GM12878 (cell line): ENCODE data around the gene ZNF732. TPM values are rescaled to one million over a fixed set of nuclear protein-coding genes. Genes with fewer than 3 reads are reported as not detected.

ENCODE experiments used
- ATAC-seq: fragments of 200-7000 bp; cut with Tn5 transposase; 3 replicates; pipeline ENCODE4 v1.9.1; 2020; ENCODE audit warnings: mild to moderate bottlenecking, moderate library complexity
- BruUV-seq: library from RNA; stranded (reverse); fragments of 400-500 nt; replicated peaks from 2 replicates; lab custom pipeline; 2021; lab: Mats Ljungman, UMichigan
- CTCF ChIA-PET: fragments of 300-600 bp; sonication (Branson Sonifier 250); formaldehyde crosslinking; extraction: SDS; loops from one replicate; lab custom pipeline; 2021; ENCODE audit warnings: inconsistent platforms; lab: Yijun Ruan, JAX
- POLR2A ChIA-PET: fragments of 350-600 bp; formaldehyde crosslinking; extraction: SDS; loops from one replicate; lab custom pipeline; 2021; ENCODE audit warnings: inconsistent platforms; lab: Charles Lee
- RAD21 ChIA-PET: fragments of 300-600 bp; sonication (Branson Sonifier 250); formaldehyde crosslinking; loops from one replicate; lab custom pipeline; 2023; ENCODE audit warnings: antibody characterized with exemption; ENCODE audit not compliant: unreplicated experiment; lab: Charles Lee
- SMC1A ChIA-PET: fragments of 300-600 bp; sonication (Branson Sonifier 250); formaldehyde crosslinking; loops from one replicate; lab custom pipeline; 2023; ENCODE audit not compliant: unreplicated experiment, uncharacterized antibody; lab: Charles Lee
- DNase-seq: peaks from one replicate; pipeline ENCODE4 v3.0.0-alpha.2; 2011; ENCODE audit warnings: low read depth, low spot score
- FAIRE-seq: peaks from 3 replicates; lab custom pipeline; 2011; peaks lifted over from hg19 to GRCh38; lab: Jason Lieb, UNC
- H2AFZ ChIP-seq: 2 replicates; pipeline ENCODE4 v1.6.0; 2011; ENCODE audit warnings: low read depth, low read length, control low read depth; ENCODE audit not compliant: control insufficient read depth
- H3K27ac ChIP-seq: 2 replicates; pipeline ENCODE4 v1.5.1; 2011; ENCODE audit warnings: control low read depth; ENCODE audit not compliant: control insufficient read depth, insufficient read depth
- H3K27me3 ChIP-seq, 2 experiments: replicated peaks in 1 of 2; 2 replicates each; pipeline versions ENCODE4 v1.6.0 to v1.6.1; 2011; ENCODE audit warnings: low read length in 1 of 2; ENCODE audit not compliant: control insufficient read depth in 2 of 2, insufficient read depth in 2 of 2
- H3K36me3 ChIP-seq, 2 experiments: 2 replicates each; pipeline ENCODE4 v1.5.1; 2011; ENCODE audit warnings: low read length in 1 of 2; ENCODE audit not compliant: control insufficient read depth in 2 of 2, insufficient read depth in 2 of 2
- H3K4me1 ChIP-seq: 2 replicates; pipeline ENCODE4 v1.6.1; 2011; ENCODE audit warnings: mild to moderate bottlenecking, low read length, moderate library complexity, mixed read lengths; ENCODE audit not compliant: control insufficient read depth, insufficient read depth
- H3K4me2 ChIP-seq: 2 replicates; pipeline ENCODE4 v1.6.0; 2011; ENCODE audit warnings: control low read depth; ENCODE audit not compliant: control insufficient read depth, insufficient read depth
- H3K4me3 ChIP-seq: fragments of 200-600 bp; sonication (generic); 2 replicates; pipeline ENCODE4 v1.5.1; 2016
- H3K79me2 ChIP-seq: 2 replicates; pipeline ENCODE4 v1.6.0; 2011; ENCODE audit warnings: low read length; ENCODE audit not compliant: control insufficient read depth, insufficient read depth
- H3K9ac ChIP-seq: 2 replicates; pipeline ENCODE4 v1.8.0; 2011; ENCODE audit warnings: low read length, control low read depth, mixed read lengths; ENCODE audit not compliant: control insufficient read depth, insufficient read depth
- H3K9me3 ChIP-seq: replicated peaks from 3 replicates; pipeline ENCODE4 v1.5.1; 2011; ENCODE audit warnings: mild to moderate bottlenecking, low read length; ENCODE audit not compliant: control insufficient read depth, insufficient read depth
- H4K20me1 ChIP-seq: 2 replicates; pipeline ENCODE4 v1.6.0; 2011; ENCODE audit not compliant: control insufficient read depth, insufficient read depth
- CEBPZ ChIP-seq: fragments of 150-350 bp; IDR thresholded peaks from 2 replicates; pipeline ENCODE4 v1.6.1; 2016; ENCODE audit warnings: low read depth, low read length
- EGR1 ChIP-seq, 2 experiments: IDR thresholded peaks; 1 replicate in 1 of 2; 2 replicates in 1 of 2; pipeline ENCODE4 v1.6.1; 2011 to 2012; ENCODE audit warnings: low read depth in 2 of 2, low read length in 2 of 2, borderline replicate concordance in 1 of 2, mild to moderate bottlenecking in 1 of 2, moderate library complexity in 1 of 2
- IKZF1 ChIP-seq: fragments of 450-650 bp; conservative IDR thresholded peaks from 2 replicates; pipeline ENCODE4 v1.6.1; 2017; ENCODE audit warnings: antibody characterized with exemption, mild to moderate bottlenecking
- PAX5 ChIP-seq: IDR thresholded peaks from 2 replicates; pipeline ENCODE4 v1.6.1; 2011; ENCODE audit warnings: low read depth, low read length, borderline replicate concordance
- PAX8 ChIP-seq: fragments of 450-650 bp; IDR thresholded peaks from 2 replicates; pipeline ENCODE4 v1.6.1; 2017; ENCODE audit warnings: mild to moderate bottlenecking, moderate library complexity
- POU2F2 ChIP-seq: IDR thresholded peaks from 3 replicates; pipeline ENCODE4 v1.6.1; 2011; ENCODE audit warnings: low read depth, mild to moderate bottlenecking, low read length, borderline replicate concordance
- WGBS: methylation state at CpG from one replicate; pipeline ENCODE4 v1.1.6; 2016; ENCODE audit warnings: low lambda C conversion rate; ENCODE audit not compliant: insufficient replicate concordance, insufficient coverage; ENCODE audit errors: missing lambda C conversion rate; 5-methylcytosine and 5-hydroxymethylcytosine counted together
- in situ Hi-C: fragments of 300-500 bp; cut with MboI; formaldehyde crosslinking; loops from 9 replicates; pipeline ENCODE4 v1.14.3; 2018; ENCODE audit warnings: mixed read lengths
- intact Hi-C: fragments of 100-400 bp; cut with micrococcal nuclease; formaldehyde crosslinking; loops from one replicate; pipeline ENCODE4 v1.14.2; 2022; ENCODE audit not compliant: unreplicated experiment
- microRNA counts: library from miRNA; unstranded; fragments of <30 nt; microRNA quantifications from one replicate; lab custom pipeline; 2016
- microRNA-seq: library from miRNA; unstranded; fragments of <30 nt; microRNA quantifications from one replicate; pipeline ENCODE4, GENCODE V29; 2018
- polyA plus RNA-seq, 11 experiments: library from polyadenylated mRNA; depleted of rRNA in 4 of 11; unstranded in 6 of 11; stranded (reverse) in 5 of 11; fragments of >200 nt; fragmentation: Nextera tagmentation in 4 of 11; fragmentation: Illumina TruSeq in 1 of 11; extraction: Ambion mirVana in 4 of 11; extraction: Trizol in 1 of 11; gene quantifications; 1 replicate in 1 of 11; 2 replicates in 10 of 11; pipeline versions ENCODE4 v1.2.1 to v1.2.3, GENCODE V29; 2011 to 2016; ENCODE audit warnings: inconsistent platforms in 2 of 11, missing spikeins in 2 of 11, low read depth in 1 of 11
- small RNA-seq: library from RNA; depleted of rRNA; stranded (forward); fragments of <200 nt; gene quantifications from one replicate; pipeline ENCODE3, GENCODE V24; 2014
- total RNA-seq, 4 experiments: library from RNA; depleted of rRNA in 3 of 4; stranded (reverse); fragments of >200 nt in 3 of 4; fragmentation: Illumina TruSeq in 1 of 4; extraction: Trizol in 1 of 4; gene quantifications; 2 replicates each; pipeline versions ENCODE4 v1.2.1 to v1.2.3, GENCODE V29; 2013 to 2021

The ZNF732 gene
- total and polyA plus RNA-seq, 10 of the 15 experiments (the other 5 are each of a cell fraction or from before 2014, with no cell fraction given): not detected

GRCh38 chr4:223913-224497 is 81.3 kb downstream of the ZNF732 start:
- TF ChIP-seq CEBPZ: no peak
- no peak for TF ChIP-seq PAX8
- no peak for TF ChIP-seq PAX5
- TF ChIP-seq POU2F2: no peak
- TF ChIP-seq EGR1 (IDR thresholded peaks at IDR 0.05; ENCODE audit: borderline replicate concordance in 1 of 2, low read depth in 2 of 2, low read length in 2 of 2): no peak
- TF ChIP-seq IKZF1: no peak
- Histone ChIP-seq H3K79me2 (no peaks in the 10 kb centered on the region), H3K27me3 (no peaks in the 10 kb centered on the region), H3K9ac (no peak overlapping the region), H3K4me2 (no peak overlapping the region), H3K9me3 (no peaks in the 10 kb centered on the region; the same call in 2 of the 3 replicates), H3K4me3 (no peak overlapping the region), H3K27ac (no peak overlapping the region), H3K4me1 (no peaks in the 10 kb centered on the region), H2AFZ (no peak overlapping the region), H4K20me1 (no peaks in the 10 kb centered on the region), H3K36me3 (no peaks in the 10 kb centered on the region)
- DNase-seq (no peak), ATAC-seq (no peak), FAIRE-seq (no peak)
- BruUV-seq: no TSS peak
- 100% methylated on average over 1 of the region's 1 CpG for WGBS
- CTCF ChIA-PET: no interaction called here
- intact Hi-C loops: no loop called here
- POLR2A ChIA-PET: no interaction called here
- RAD21 ChIA-PET: no interaction called here
- SMC1A ChIA-PET: no interaction called here
- in situ Hi-C loops: no loop called here

MicroRNAs within 50 kb of the gene (microRNA counts, 767-probe panel; counts per million panel counts)
- 55.3 counts per million for microRNA hsa-miR-571 (lab: Ali Mortazavi, UCI)

Small RNAs within 50 kb of the gene (microRNA-seq; reads per million reads assigned to microRNA genes)
- not detected for gene MIR571

Small RNAs within 50 kb of the gene (small RNA-seq; reads per million reads assigned to genes)
- gene AC079140.2: not detected
- gene MIR571: not detected

Other genes with a start within 250 kb of the ZNF732 start
- gene ZNF718, start 181.0 kb downstream of the ZNF732 start, total RNA-seq (2014; rRNA removed): 5.4 and 7.7 TPM in 2 replicates
- 7.0 and 7.6 TPM in 2 replicates for gene ZNF718, start 181.0 kb downstream of the ZNF732 start, total RNA-seq (2014; rRNA removed; fragmentation: Illumina TruSeq; extraction: Trizol)
- gene ZNF718, start 181.0 kb downstream of the ZNF732 start, total RNA-seq (2021): 5.2 and 5.3 TPM in 2 replicates
- gene ZNF718, start 181.0 kb downstream of the ZNF732 start, polyA plus RNA-seq (2011; rRNA removed): 3.6 and 4.6 TPM in 2 replicates
- gene ZNF718, start 181.0 kb downstream of the ZNF732 start, polyA plus RNA-seq (2014; fragmentation: Illumina TruSeq; extraction: Trizol): 3.4 and 5.0 TPM in 2 replicates
- gene ZNF718, start 181.0 kb downstream of the ZNF732 start, polyA plus RNA-seq (2014; fragmentation: Nextera tagmentation; extraction: Ambion mirVana): 1 to 10 TPM; 1.1 to 1.7 TPM
- 2.9 and 3.4 TPM in 2 replicates for gene ZNF718, start 181.0 kb downstream of the ZNF732 start, polyA plus RNA-seq (2014; rRNA removed)
- 1 to 10 TPM; 4.3 to 4.5 TPM for gene ZNF718, start 181.0 kb downstream of the ZNF732 start, polyA plus RNA-seq (2016; fragmentation: Nextera tagmentation; extraction: Ambion mirVana)
- 16.5 and 22.9 TPM in 2 replicates for gene ZNF141, start 32.3 kb upstream of the ZNF732 start, total RNA-seq (2014; rRNA removed)
- gene ZNF141, start 32.3 kb upstream of the ZNF732 start, total RNA-seq (2014; rRNA removed; fragmentation: Illumina TruSeq; extraction: Trizol): 25.1 and 25.2 TPM in 2 replicates
- gene ZNF141, start 32.3 kb upstream of the ZNF732 start, total RNA-seq (2021): 16.0 and 16.7 TPM in 2 replicates
- gene ZNF141, start 32.3 kb upstream of the ZNF732 start, polyA plus RNA-seq (2011; rRNA removed): 6.1 and 10.2 TPM in 2 replicates
- 15.5 and 19.0 TPM in 2 replicates for gene ZNF141, start 32.3 kb upstream of the ZNF732 start, polyA plus RNA-seq (2014; fragmentation: Illumina TruSeq; extraction: Trizol)
- gene ZNF141, start 32.3 kb upstream of the ZNF732 start, polyA plus RNA-seq (2014; fragmentation: Nextera tagmentation; extraction: Ambion mirVana): 1 to 10 TPM; 3.9 to 5.4 TPM
- 9.9 and 10.1 TPM in 2 replicates for gene ZNF141, start 32.3 kb upstream of the ZNF732 start, polyA plus RNA-seq (2014; rRNA removed)
- gene ZNF141, start 32.3 kb upstream of the ZNF732 start, polyA plus RNA-seq (2016; fragmentation: Nextera tagmentation; extraction: Ambion mirVana): 10 to 100 TPM in 1 of 2 experiments, 1 to 10 TPM in 1; 7.5 to 11.1 TPM
- 21.1 and 31.4 TPM in 2 replicates for gene ZNF721, start 193.7 kb upstream of the ZNF732 start, total RNA-seq (2014; rRNA removed)
- 31.5 and 32.4 TPM in 2 replicates for gene ZNF721, start 193.7 kb upstream of the ZNF732 start, total RNA-seq (2014; rRNA removed; fragmentation: Illumina TruSeq; extraction: Trizol)
- gene ZNF721, start 193.7 kb upstream of the ZNF732 start, total RNA-seq (2021): 19.0 and 21.6 TPM in 2 replicates
- gene ZNF721, start 193.7 kb upstream of the ZNF732 start, polyA plus RNA-seq (2011; rRNA removed): 23.0 and 34.1 TPM in 2 replicates
- gene ZNF721, start 193.7 kb upstream of the ZNF732 start, polyA plus RNA-seq (2014; fragmentation: Illumina TruSeq; extraction: Trizol): 27.8 and 38.2 TPM in 2 replicates
- gene ZNF721, start 193.7 kb upstream of the ZNF732 start, polyA plus RNA-seq (2014; fragmentation: Nextera tagmentation; extraction: Ambion mirVana): 10 to 100 TPM; 23.0 to 29.5 TPM
- gene ZNF721, start 193.7 kb upstream of the ZNF732 start, polyA plus RNA-seq (2014; rRNA removed): 20.2 and 22.4 TPM in 2 replicates
- gene ZNF721, start 193.7 kb upstream of the ZNF732 start, polyA plus RNA-seq (2016; fragmentation: Nextera tagmentation; extraction: Ambion mirVana): 10 to 100 TPM; 24.8 to 27.2 TPM
- gene PIGG, start 193.7 kb upstream of the ZNF732 start, total RNA-seq (2014; rRNA removed): 33.2 and 34.9 TPM in 2 replicates
- 19.9 and 20.1 TPM in 2 replicates for gene PIGG, start 193.7 kb upstream of the ZNF732 start, total RNA-seq (2014; rRNA removed; fragmentation: Illumina TruSeq; extraction: Trizol)
- gene PIGG, start 193.7 kb upstream of the ZNF732 start, total RNA-seq (2021): 36.1 and 38.4 TPM in 2 replicates
- 55.5 and 64.3 TPM in 2 replicates for gene PIGG, start 193.7 kb upstream of the ZNF732 start, polyA plus RNA-seq (2011; rRNA removed)
- 17.3 and 21.6 TPM in 2 replicates for gene PIGG, start 193.7 kb upstream of the ZNF732 start, polyA plus RNA-seq (2014; fragmentation: Illumina TruSeq; extraction: Trizol)
- gene PIGG, start 193.7 kb upstream of the ZNF732 start, polyA plus RNA-seq (2014; fragmentation: Nextera tagmentation; extraction: Ambion mirVana): 10 to 100 TPM in 1 of 2 experiments, 1 to 10 TPM in 1; 8.0 to 18.0 TPM
- 36.4 and 38.2 TPM in 2 replicates for gene PIGG, start 193.7 kb upstream of the ZNF732 start, polyA plus RNA-seq (2014; rRNA removed)
- 10 to 100 TPM; 34.0 to 35.7 TPM for gene PIGG, start 193.7 kb upstream of the ZNF732 start, polyA plus RNA-seq (2016; fragmentation: Nextera tagmentation; extraction: Ambion mirVana)